ENCODE measurements around the gene TCOF1. TPM values are rescaled to one million over a fixed set of nuclear protein-coding genes. Genes with fewer than 3 reads are reported as not detected.
A peak's percentile ranks its signal among the peaks of the same experiment; 100 is the strongest.

Gene TCOF1
- total RNA-seq (2014; rRNA removed; shearing (Covaris generic)), result 61.3 and 62.9 TPM in 2 replicates
- 104 and 108 TPM in 2 replicates for total RNA-seq (2022)
- Bru-seq, nascent RNA, result percentile 82 among the genes with signal in this experiment
- percentile 81 among the genes with signal in this experiment for BruChase-seq, experiment 1, labeled RNA remaining after a 6-hour chase
- BruChase-seq, experiment 2, labeled RNA remaining after a 2-hour chase, result percentile 78 among the genes with signal in this experiment
- long read RNA-seq, full-length matches to known transcripts, result 77 of 253 reads
- long read RNA-seq, partial matches to known transcripts, result 89 of 253 reads
- long read RNA-seq, other reads (novel, unspliced or antisense), result 87 of 253 reads

GRCh38 chr5:150357326-150358260 lies at the start of gene TCOF1:
TSS of gene TCOF1 (plus strand) at chr5:150357697. CDS start at chr5:150357747, 50 bp downstream.
- Histone ChIP-seq H3K9me3 (ENCODE audit: low read length) (no peaks in the 10 kb centered on the region), H3K27ac (ENCODE audit: low read depth, low read length, poor library complexity, severe bottlenecking) (peak within 1 kb of the TSS; percentile 54), H3K4me2 (ENCODE audit: low read length) (peak within 1 kb of the TSS; percentile 76), H4K20me1 (ENCODE audit: insufficient read depth, low read length) (peaks cover 19% of the 10 kb centered on the region; the same call in 1 of the 2 replicates), H3K4me1 (ENCODE audit: insufficient read depth, low read length, poor library complexity, severe bottlenecking) (peaks cover 38% of the 10 kb centered on the region), H3K9me2 (ENCODE audit: insufficient read depth, low read length) (no peaks in the 10 kb centered on the region), H3K79me2 (ENCODE audit: insufficient read depth, low read depth, low read length) (peaks cover 38% of the 10 kb centered on the region), H2AFZ (ENCODE audit: low read length) (peak within 1 kb of the TSS; percentile 95), H3K4me3 (ENCODE audit: low read depth, low read length, poor library complexity, severe bottlenecking) (peak within 1 kb of the TSS; percentile 93), H3K36me3 (ENCODE audit: insufficient read depth, low read length) (peaks cover 36% of the 10 kb centered on the region)
- TSS peak; percentile 57 for BruUV-seq (replicated peaks)
- POLR2A ChIA-PET, result interaction anchor here (0.6 to 1.5 kb wide), 7 partner anchors 9 to 306 kb away, joined by 3 to 4 read pairs (median 3); partner anchors contain the start of gene CD74
- intact Hi-C loops (cut with micrococcal nuclease; ENCODE audit: unreplicated experiment), result loop anchor here (1.0 to 5.0 kb wide), 3 partner anchors 55 to 345 kb away; partner anchors contain the start of genes CD74, RBM22 and RPS14
- TF ChIP-seq CTCF (conservative IDR thresholded peaks at IDR 0.05; ENCODE audit: low read length) (no peak), EZH2phosphoT487 (IDR thresholded peaks at IDR 0.05; ENCODE audit: borderline replicate concordance, low read depth, low read length) (no peak)
- CTCF ChIA-PET (ENCODE audit: unreplicated experiment), result no interaction called here
- peak; percentile 99 for DNase-seq (ENCODE audit: low spot score)

- no peaks in the 10 kb centered on the region for H3K9me3 ChIP-seq (ENCODE audit: low read length)
- ChIA-PET POLR2A (interaction anchor here (1.0 to 1.3 kb wide), 3 partner anchors 9 to 39 kb away, joined by 3 to 6 read pairs (median 3); no protein-coding TSS in a partner anchor), CTCF (ENCODE audit: unreplicated experiment) (no interaction called here)
- no peaks in the 10 kb centered on the region for H3K9me2 ChIP-seq (ENCODE audit: insufficient read depth, low read length)
- no peaks in the 10 kb centered on the region for H4K20me1 ChIP-seq (ENCODE audit: insufficient read depth, low read length)
- no peak overlapping the region for H3K4me3 ChIP-seq (ENCODE audit: low read depth, low read length, poor library complexity, severe bottlenecking)
- no peaks in the 10 kb centered on the region for H3K4me1 ChIP-seq (ENCODE audit: insufficient read depth, low read length, poor library complexity, severe bottlenecking)
- DNase-seq (ENCODE audit: low spot score), result peak; percentile 3
- H3K79me2 ChIP-seq (ENCODE audit: insufficient read depth, low read depth, low read length), result no peaks in the 10 kb centered on the region
- no peak overlapping the region for H3K4me2 ChIP-seq (ENCODE audit: low read length)
- TF ChIP-seq EZH2phosphoT487 (IDR thresholded peaks at IDR 0.05; ENCODE audit: borderline replicate concordance, low read depth, low read length), result no peak
- TF ChIP-seq CTCF (conservative IDR thresholded peaks at IDR 0.05; ENCODE audit: low read length), result no peak
- no peak overlapping the region for H2AFZ ChIP-seq (ENCODE audit: low read length)
- H3K27ac ChIP-seq (ENCODE audit: low read depth, low read length, poor library complexity, severe bottlenecking), result no peak overlapping the region
- BruUV-seq (replicated peaks), result no TSS peak
- H3K36me3 ChIP-seq (ENCODE audit: insufficient read depth, low read length), result no peaks in the 10 kb centered on the region
- intact Hi-C loops (cut with micrococcal nuclease; ENCODE audit: unreplicated experiment), result no loop called here
Observed at GRCh38 chr5:150309101-150309885, 48.2 kb upstream of the TCOF1 start.
